Measurements from ENCODE around the gene PPA2.

DNA sequence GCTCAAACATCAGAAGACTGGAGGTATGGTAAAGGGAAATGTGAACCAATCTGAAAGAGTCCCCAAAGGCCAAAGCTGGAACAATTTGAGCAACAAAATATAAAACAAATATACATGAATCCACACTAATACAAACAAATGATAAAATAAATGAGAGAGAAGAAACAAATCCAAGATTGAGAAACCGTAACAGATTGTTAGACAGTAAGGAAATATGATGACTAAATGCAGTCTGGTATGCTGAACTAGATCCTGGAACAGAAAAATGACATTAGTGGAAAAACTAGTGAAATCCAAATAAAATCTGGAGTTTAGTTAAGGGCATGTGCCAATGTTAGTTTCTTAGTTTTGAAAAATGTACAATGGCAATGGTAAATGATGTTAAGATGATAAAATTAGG lies 15.9 kb downstream of the PPA2 start:
- no peak for TF ChIP-seq POLR2AphosphoS5 (IDR thresholded peaks at IDR 0.05; ENCODE audit: low read depth, low read length)
- TF ChIP-seq, protein P1, sequence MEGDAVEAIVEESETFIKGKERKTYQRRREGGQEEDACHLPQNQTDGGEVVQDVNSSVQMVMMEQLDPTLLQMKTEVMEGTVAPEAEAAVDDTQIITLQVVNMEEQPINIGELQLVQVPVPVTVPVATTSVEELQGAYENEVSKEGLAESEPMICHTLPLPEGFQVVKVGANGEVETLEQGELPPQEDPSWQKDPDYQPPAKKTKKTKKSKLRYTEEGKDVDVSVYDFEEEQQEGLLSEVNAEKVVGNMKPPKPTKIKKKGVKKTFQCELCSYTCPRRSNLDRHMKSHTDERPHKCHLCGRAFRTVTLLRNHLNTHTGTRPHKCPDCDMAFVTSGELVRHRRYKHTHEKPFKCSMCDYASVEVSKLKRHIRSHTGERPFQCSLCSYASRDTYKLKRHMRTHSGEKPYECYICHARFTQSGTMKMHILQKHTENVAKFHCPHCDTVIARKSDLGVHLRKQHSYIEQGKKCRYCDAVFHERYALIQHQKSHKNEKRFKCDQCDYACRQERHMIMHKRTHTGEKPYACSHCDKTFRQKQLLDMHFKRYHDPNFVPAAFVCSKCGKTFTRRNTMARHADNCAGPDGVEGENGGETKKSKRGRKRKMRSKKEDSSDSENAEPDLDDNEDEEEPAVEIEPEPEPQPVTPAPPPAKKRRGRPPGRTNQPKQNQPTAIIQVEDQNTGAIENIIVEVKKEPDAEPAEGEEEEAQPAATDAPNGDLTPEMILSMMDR (IDR thresholded peaks at IDR 0.05): no peak
- no peak for TF ChIP-seq TCF7L2 (IDR thresholded peaks at IDR 0.05; ENCODE audit: low read depth, low read length)
